Cerebellar nuclear complex (tissue), 1 donor: ENCODE measurements around the gene CDC42BPG.

Experiments
- DNase-seq, 2 experiments: peaks; one replicate each; lab custom pipeline; 2025; lab: John Stamatoyannopoulos, UW

Gene CDC42BPG

GRCh38 chr11:64804346-64805210 is 39.9 kb downstream of the CDC42BPG start:
- no peak for DNase-seq

DNA sequence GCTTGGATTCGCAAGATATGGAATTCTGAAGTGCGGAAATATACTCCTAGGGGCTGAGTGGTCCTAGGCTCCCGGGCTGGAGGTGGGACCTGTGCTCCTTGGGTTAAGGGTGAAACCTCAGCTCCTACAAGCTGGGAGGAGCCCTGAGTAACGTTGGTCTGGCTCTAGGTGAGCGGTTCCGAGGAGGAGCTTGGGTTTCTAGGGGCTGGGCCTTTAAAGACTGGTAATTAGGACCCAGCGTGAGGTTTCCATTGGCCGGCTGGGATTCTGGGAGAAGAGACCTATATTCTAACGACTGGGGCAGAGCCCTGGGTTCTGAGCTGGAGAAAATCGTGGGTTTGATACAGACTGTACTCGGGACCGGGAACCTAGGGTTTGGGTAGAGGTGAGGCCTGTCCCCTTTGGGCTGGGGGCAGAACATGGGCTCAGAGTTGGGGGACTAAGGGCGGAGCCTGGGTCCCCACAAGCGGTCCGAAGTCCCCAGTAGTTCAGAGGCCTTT is 40.6 kb downstream of the CDC42BPG start:
- no peak for DNase-seq

GRCh38 chr11:64803158-64803845 is 41.2 kb downstream of the CDC42BPG start, which contains the start of gene MAP4K2:
Gene MAP4K2, minus strand, starts transcription at chr11:64803214. Its CDS starts 65 bp downstream, at chr11:64803149.
- peak in 1 of 2 experiments; percentile 43 for DNase-seq

DNA sequence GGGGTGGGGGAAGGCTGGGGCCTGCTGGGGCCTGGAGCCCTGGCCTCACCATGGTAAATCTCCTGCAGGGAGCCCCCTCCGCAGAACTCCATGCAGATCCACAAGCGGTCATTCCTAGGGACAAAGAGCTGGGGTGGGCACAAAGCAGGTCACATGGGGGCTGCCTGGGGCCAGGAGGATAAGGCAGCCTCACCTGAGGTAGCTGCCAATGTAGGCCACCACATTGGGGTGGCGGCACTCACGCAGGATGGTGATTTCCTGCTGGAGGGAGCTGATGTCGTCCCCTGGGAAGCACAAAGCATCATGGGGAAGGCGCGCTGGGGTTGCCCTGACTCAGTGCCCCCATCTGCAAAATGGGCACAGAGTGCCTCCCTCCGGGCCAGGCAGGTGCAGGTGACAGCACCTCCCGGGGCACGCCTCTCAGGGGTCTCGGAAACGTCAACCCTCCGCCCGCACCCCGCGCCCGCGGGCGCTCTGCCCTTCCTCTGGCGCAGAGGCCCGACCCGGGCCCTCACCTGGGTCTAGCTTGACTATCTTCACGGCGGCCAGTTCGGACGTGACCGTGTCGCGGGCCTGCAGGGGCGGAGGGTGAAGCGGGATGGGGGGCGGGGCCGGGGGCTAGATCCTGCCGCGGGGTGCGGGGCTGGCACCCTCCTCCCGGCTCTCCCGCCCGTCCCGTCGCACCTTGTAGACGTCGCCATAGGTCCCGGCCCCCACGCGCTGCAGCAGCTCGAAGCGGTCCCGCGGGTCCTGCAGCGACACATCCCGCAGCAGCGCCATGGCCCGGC is 41.9 kb downstream of the CDC42BPG start:
- no peak for DNase-seq

- DNase-seq: no peak
Measured at GRCh38 chr11:64801561-64802369, 42.7 kb downstream of the CDC42BPG start.

DNA sequence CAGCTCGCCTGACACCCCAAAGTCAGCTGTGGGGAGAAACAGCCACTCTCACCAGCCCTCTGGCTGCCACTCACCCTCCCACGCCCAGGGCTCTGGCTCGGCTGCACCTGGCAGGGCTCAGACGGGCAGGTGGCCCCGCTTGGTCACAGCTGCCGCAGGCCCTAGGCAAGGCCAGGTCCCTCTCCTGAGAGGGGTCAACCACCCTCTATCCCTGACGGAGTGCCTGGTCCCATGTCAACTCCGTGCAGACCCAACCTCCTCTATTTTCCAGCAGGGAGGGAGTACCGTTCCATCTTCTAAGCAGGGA is 43.3 kb downstream of the CDC42BPG start:
- no peak for DNase-seq

DNA sequence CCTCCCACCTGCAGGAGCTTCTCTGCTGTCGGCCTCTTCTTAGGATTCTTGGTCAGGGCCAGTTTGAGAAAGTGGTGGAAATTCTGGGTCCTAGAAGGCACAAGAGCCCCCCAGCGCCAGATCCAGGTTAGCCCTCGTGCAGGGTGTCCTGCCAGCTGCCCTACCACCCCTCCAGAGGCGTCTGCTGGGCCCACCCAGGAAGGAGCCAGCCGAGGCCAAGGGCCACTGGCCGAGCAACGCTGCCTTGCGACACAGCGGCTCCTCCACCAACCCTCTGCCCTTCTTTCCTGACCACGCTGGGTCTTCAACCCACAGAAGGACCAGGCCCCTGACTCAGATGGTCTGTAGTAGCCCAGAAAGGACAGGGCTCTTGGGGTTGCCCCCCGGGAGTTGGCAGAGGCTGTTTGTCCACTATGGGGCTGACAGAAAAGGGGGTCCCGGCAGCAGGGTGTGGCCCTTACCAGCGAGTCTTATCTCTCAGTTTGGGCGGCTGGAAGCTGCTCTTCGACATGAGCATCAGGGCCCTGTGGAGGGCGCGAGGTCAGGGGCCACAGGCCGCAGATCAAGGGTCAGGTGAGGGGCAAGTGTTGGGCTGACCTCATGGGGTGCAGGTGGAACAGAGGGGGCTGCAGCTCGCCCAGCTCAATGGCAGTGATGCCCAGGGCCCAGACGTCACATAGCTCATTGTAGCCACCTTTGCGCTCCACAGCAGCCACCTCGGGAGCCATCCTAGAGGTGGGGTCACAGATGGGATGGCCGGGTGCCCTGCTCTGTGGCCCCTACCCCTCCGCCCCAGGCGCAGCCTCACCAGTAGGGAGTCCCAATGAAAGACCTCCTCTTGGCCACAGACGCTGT is 43.9 kb downstream of the CDC42BPG start:
- DNase-seq: no peak

DNA sequence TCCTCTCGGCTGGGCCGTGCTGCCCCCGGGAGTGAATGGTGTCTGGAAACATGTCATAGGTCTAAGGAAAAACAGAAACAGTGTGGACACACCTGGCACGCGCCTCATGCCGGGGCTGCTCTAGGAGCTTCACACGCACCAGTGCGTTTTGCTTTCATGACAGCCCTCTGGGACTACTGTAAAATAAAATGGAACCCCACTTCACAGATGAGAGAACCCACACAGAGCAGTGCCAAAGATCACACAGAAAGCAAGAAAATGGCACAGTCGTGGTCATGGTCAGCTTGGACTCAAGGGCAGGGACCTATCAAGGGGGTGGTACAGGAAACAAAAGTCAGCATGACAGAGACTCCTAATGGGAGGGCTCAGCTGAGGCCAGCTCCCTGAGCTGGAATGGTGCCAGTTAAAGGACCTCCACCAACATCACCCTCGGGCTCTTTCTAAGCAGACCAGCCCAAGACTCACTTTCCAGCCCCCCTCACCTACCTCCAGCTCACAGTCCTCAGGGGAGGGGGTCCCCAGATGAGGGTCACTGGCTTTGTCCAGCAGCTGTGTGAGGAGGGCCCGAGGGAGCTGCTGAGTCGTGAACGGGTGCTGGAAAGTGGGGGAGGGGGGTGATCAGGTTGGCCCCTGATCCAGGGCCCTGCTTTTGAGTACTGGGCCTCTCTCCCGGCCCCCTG is 44.7 kb downstream of the CDC42BPG start:
- DNase-seq: no peak

DNA sequence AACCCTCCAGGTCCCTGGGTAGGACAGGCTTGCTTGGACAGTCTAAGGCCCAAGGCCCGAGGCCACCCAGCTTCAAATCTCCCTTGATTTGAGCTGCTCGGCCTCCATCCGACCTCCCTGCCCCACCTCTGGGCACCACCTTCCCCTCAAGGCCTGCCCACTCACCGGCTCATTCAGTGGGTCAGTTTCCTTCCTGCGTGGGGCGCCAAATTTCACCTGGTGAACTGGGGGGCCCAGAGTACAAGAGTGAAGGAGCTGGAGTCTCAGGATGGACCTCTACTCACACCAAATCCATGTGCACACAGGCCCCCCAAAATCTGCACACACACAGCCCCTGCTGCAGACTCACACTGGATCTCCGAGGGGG is 45.2 kb downstream of the CDC42BPG start:
- DNase-seq: no peak

DNA sequence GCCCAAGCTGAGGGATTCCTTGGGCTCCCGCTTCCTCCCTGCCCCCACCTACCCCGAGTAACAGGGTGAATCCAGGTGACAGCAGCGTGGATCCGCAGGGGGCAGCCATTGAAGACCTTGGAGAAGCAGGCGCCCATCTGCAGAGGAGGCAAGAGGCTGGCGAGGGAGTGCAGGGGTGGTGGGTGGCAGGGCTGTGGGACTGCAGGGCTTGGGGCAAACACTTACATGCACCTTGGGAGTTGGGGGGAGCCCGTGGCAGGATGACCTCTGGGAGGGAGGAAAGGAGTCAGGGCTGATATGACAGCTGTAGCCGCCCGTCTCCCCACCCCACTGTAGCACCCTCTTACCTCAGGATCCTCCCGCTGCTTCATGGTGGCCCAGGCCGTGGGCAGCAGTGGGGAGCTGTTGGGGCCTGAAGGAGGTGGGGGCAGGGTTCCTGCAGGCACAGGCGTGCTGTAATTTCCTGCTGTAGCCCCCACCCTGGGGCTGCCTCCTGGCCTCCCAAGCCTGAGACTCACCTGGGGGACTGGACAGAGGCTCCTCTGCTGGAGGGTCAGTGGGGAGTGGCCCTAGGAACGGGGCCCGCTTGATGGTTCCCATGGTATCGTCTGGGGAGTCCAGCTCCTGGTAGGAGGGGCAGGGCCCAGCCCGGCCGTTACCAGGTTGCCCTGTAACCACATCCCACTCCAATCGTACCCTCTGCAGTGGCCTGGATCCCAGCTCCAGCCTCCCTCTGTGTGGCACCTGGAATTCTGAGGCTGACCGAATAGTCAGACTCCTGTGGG is 47.5 kb downstream of the CDC42BPG start:
- DNase-seq: no peak

- DNase-seq: no peak
Measured at GRCh38 chr11:64796047-64796756, 48.3 kb downstream of the CDC42BPG start.

GRCh38 chr11:64794526-64794925 is 49.9 kb downstream of the CDC42BPG start:
- no peak for DNase-seq

GRCh38 chr11:64793271-64794160 is 50.9 kb downstream of the CDC42BPG start:
- no peak for DNase-seq

- DNase-seq: no peak
Measured at GRCh38 chr11:64792482-64792881, 52.0 kb downstream of the CDC42BPG start.

GRCh38 chr11:64791781-64792291 is 52.6 kb downstream of the CDC42BPG start:
- DNase-seq: no peak

DNA sequence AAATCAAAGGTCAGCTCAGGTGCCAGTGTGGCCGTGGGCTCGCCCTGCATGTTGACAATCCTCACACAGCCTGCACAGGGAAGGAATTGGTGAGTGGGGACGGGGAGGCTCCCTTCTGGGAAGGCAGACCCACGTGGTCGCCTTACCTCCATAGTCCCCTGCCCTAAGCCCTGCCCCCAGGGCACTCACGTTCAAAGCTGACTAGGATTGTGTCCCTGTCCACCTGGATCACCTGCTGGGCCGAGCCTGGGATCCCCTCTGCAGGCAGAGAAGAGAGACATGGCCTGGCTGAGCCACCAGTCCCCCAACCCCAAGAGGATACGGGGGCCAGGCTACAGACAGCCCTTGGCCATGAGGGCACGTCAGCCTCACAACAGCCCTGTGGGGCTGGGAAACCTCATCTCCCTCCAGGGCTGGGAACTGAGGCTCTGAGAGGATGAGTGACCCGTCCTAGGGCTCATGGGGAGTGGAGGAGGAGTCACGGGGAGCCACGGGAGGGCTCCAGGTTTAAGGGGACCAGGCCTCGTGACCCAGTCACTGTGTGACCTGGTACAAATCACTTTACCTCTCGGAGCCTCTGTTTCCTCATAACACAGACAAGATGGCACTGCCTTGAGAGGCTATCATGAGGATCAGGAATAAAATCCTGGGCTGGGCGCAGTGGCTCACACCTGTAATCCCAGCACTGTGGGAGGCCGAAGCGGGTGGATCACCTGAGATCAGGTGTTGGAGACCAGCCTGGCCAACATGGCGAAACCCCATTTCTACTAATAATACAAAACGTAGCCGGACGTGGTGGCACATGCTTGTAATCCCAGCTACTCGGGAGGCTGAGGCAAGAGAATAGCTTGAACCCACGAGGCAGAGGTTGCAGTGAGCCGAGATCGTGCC is 54.0 kb downstream of the CDC42BPG start:
- no peak for DNase-seq
